Esophagus muscularis mucosa (tissue), 4 donors: ENCODE data around the gene ACP6. TPM values are rescaled to one million over a fixed set of nuclear protein-coding genes. Genes with fewer than 3 reads are reported as not detected.
A peak's percentile ranks its signal among the peaks of the same experiment; 100 is the strongest.
"Not testable (repeated sequence)": the region's sequence is repeated elsewhere in the genome, so short reads cannot be mapped to it uniquely, and the experiment has no call there.

Source experiments
- DNase-seq: peaks from one replicate; pipeline ENCODE4 v3.0.0-alpha.2; 2017; ENCODE audit errors: extremely low spot score
- H3K27ac ChIP-seq, 4 donors: fragments of 200-600 bp; sonication (generic); replicated peaks in 1 of 4; 1 replicate in 3 of 4; 2 replicates in 1 of 4; pipeline ENCODE4 v1.5.1; 2016 to 2019; ENCODE audit warnings: mild to moderate bottlenecking in 1 of 4
- H3K27me3 ChIP-seq, 4 donors: fragments of 200-600 bp; sonication (generic); one replicate each; pipeline versions ENCODE4 v1.5.1 to v1.6.0; 2016 to 2019
- H3K36me3 ChIP-seq, 4 donors: fragments of 200-600 bp; sonication (generic); one replicate each; pipeline ENCODE4 v1.5.1; 2016 to 2019
- H3K4me1 ChIP-seq, 4 donors: fragments of 200-600 bp; sonication (generic); one replicate each; pipeline ENCODE4 v1.5.1; 2016 to 2019
- H3K4me3 ChIP-seq, 4 donors: fragments of 200-600 bp; sonication (generic); 1 replicate in 2 of 4; 2 replicates in 2 of 4; pipeline ENCODE4 v1.5.1; 2016 to 2019; ENCODE audit warnings: mild to moderate bottlenecking in 4 of 4, moderate library complexity in 1 of 4
- H3K9me3 ChIP-seq, 4 donors: fragments of 200-600 bp; sonication (generic); 1 replicate in 3 of 4; 2 replicates in 1 of 4; pipeline ENCODE4 v1.5.1; 2016 to 2019
- EP300 ChIP-seq: sonication (generic); formaldehyde crosslinking; IDR thresholded peaks from one replicate; pipeline ENCODE4 v1.6.1; 2017; ENCODE audit warnings: antibody characterized with exemption
- POLR2A ChIP-seq: fragments of 450-650 bp; IDR thresholded peaks from one replicate; pipeline ENCODE4 v1.6.1; 2017; ENCODE audit warnings: antibody characterized with exemption, moderate library complexity, mild to moderate bottlenecking, low read depth
- POLR2AphosphoS5 ChIP-seq, 2 donors: sonication (generic); formaldehyde crosslinking; IDR thresholded peaks; one replicate each; pipeline ENCODE4 v1.6.1; 2017; ENCODE audit warnings: antibody characterized with exemption in 2 of 2
- WGBS: methylation state at CpG from one replicate; pipeline ENCODE4 v1.1.5; 2018; 5-methylcytosine and 5-hydroxymethylcytosine counted together
- intact Hi-C: fragments of 100-400 bp; cut with DNase I; formaldehyde crosslinking; loops from one replicate; pipeline ENCODE4 v1.15.1; 2023
- total RNA-seq, 4 donors: library from RNA; depleted of rRNA; stranded (reverse); fragments of >200 nt; gene quantifications; one replicate each; pipeline versions ENCODE4 v1.1.0 to v1.2.1, GENCODE V29; 2016
- TF ChIP-seq, protein P1 (sequence below), 3 experiments: fragments of 200-600 bp in 2 of 3; fragments of 450-650 bp in 1 of 3; sonication (generic) in 2 of 3; IDR thresholded peaks; one replicate each; pipeline ENCODE4 v1.5.1; 2017 to 2019; ENCODE audit warnings: antibody characterized with exemption in 3 of 3, mild to moderate bottlenecking in 2 of 3, moderate library complexity in 1 of 3

ACP6 gene
- total RNA-seq, 4 donors from 2014 or later = 6.5 to 21.5 (median 17.5) TPM

DNA sequence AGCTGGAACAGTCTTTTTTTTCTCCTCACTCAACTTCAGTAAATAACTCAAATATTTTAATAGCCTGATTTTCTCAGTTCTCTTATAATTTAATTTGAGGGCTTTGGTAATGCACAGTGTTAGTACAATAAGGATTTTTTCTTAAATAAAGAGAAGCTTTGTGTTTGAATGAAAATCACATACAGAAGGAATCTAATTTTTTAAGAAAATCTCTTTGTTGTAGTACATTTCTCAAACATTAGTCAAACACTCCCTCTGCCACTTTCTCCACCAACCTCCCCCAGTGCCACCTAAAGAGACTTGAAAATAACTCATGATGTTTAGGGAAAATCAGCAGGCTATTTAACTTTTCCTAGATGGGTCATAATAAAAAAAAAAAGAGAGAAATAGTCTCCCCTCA, 42.3 kb upstream of the ACP6 start:
- intact Hi-C loops = no loop called here
- H3K9me3 ChIP-seq = no peaks in the 10 kb centered on the region

DNA sequence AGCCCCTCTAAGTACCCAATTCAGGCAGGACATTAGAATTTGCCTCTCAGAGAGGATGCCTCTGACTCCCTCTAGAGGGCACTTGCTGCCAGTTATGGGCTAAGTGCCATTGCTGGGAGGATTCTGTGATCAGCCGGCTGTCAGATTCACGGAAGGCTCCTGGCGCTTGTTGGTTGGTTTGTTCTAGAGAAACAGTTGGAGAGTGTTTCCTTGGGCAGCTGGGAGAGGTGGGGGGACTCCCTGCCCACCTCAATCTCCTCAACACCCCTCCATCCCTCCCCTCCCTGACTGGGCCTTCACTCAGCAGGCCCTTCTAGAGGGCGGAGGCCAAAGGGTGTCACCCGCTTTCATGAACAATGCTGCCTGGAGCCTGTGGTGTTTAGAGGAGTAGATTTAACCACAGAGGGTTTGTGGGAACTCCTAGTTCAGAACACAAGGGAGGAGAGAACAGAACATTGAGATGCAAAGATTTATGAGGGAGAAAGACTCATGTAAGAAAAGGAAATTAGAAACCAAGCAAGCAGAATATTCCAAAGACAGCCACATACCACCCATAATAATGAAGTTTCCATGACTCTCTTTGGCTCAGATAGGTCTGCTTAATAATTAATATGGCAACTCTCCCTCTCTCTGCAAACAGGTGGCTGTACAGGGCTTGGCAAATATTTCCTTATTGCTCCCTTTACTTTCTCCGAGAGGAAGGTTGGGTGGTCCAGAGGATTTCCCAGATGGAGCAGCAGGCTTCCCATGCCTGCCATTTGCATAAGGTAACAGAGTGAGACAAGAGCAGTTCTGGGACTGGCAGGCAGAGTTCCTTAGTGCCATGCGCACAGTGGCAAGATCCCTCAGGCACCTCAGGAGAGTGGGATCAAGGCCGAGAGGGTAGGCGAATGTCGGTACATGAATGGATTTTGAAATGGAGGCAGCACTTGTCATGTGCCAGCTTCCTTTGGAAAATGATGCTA, 30.0 kb upstream of the ACP6 start:
- 66% methylated on average over 10 of the region's 10 CpGs for WGBS
- H3K4me3 ChIP-seq = peak overlapping the region in 1 of 4 donors; percentile 15
- no peaks in the 10 kb centered on the region for H3K27me3 ChIP-seq
- H3K36me3 ChIP-seq = no peaks in the 10 kb centered on the region
- TF ChIP-seq POLR2AphosphoS5 (IDR thresholded peaks at IDR 0.05) = no peak
- TF ChIP-seq, protein P1, sequence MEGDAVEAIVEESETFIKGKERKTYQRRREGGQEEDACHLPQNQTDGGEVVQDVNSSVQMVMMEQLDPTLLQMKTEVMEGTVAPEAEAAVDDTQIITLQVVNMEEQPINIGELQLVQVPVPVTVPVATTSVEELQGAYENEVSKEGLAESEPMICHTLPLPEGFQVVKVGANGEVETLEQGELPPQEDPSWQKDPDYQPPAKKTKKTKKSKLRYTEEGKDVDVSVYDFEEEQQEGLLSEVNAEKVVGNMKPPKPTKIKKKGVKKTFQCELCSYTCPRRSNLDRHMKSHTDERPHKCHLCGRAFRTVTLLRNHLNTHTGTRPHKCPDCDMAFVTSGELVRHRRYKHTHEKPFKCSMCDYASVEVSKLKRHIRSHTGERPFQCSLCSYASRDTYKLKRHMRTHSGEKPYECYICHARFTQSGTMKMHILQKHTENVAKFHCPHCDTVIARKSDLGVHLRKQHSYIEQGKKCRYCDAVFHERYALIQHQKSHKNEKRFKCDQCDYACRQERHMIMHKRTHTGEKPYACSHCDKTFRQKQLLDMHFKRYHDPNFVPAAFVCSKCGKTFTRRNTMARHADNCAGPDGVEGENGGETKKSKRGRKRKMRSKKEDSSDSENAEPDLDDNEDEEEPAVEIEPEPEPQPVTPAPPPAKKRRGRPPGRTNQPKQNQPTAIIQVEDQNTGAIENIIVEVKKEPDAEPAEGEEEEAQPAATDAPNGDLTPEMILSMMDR (IDR thresholded peaks at IDR 0.05) = peak; percentile 70 to 91 (median 71)
- no peak for TF ChIP-seq EP300
- TF ChIP-seq POLR2A = no peak
- peaks cover 0 to 8% (median 2%) of the 10 kb centered on the region in 4 donors for H3K4me1 ChIP-seq
- intact Hi-C loops = no loop called here
- DNase-seq = no peak
- no peaks in the 10 kb centered on the region for H3K9me3 ChIP-seq
- H3K27ac ChIP-seq = peak overlapping the region in 2 of 4 donors; percentile 23 to 31

More for the DNA sequence above, 42.3 kb upstream of the ACP6 start:
- Histone ChIP-seq H3K4me3 (no peak overlapping the region), H3K36me3 (no peaks in the 10 kb centered on the region), H3K27me3 (peaks cover 0 to 9% (median 0%) of the 10 kb centered on the region in 4 donors), H3K4me1 (no peaks in the 10 kb centered on the region), H3K27ac (no peak overlapping the region)
- no peak for DNase-seq
- TF ChIP-seq POLR2A = no peak
- TF ChIP-seq, protein P1 (IDR thresholded peaks at IDR 0.05) = no peak
- no peak for TF ChIP-seq POLR2AphosphoS5 (IDR thresholded peaks at IDR 0.05)
- no peak for TF ChIP-seq EP300

DNA sequence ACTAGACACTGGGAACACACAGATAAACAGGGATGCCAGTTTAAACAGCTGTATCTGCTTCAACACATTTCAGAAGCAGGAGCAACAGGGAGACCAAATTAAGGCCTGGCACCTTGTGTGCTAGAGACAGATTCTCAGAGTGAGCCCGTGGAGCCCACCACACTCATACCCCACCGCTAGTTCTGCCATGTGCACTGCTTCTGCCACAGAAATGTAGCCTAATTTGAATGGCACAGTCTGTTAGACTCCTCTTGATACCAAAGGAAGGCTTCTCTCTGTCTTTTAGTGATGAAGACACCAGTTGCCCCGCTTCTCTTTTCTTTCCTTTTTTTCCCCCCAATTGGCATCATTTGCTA, 29.3 kb upstream of the ACP6 start:
- no peaks in the 10 kb centered on the region for H3K9me3 ChIP-seq
- intact Hi-C loops = loop anchor here (10.0 kb wide), 1 partner anchor 55 kb away; no protein-coding TSS in a partner anchor
- no peak for TF ChIP-seq EP300
- TF ChIP-seq, protein P1 (IDR thresholded peaks at IDR 0.05) = no peak
- TF ChIP-seq POLR2AphosphoS5 (IDR thresholded peaks at IDR 0.05) = no peak
- no peak for TF ChIP-seq POLR2A
- peaks cover 0 to 4% (median 0%) of the 10 kb centered on the region in 4 donors for H3K27me3 ChIP-seq
- peaks cover 0 to 8% (median 2%) of the 10 kb centered on the region in 4 donors for H3K4me1 ChIP-seq
- WGBS = 67% methylated on average over 3 of the region's 3 CpGs
- no peak for DNase-seq
- no peak overlapping the region for H3K4me3 ChIP-seq
- H3K36me3 ChIP-seq = no peaks in the 10 kb centered on the region
- no peak overlapping the region for H3K27ac ChIP-seq

DNA sequence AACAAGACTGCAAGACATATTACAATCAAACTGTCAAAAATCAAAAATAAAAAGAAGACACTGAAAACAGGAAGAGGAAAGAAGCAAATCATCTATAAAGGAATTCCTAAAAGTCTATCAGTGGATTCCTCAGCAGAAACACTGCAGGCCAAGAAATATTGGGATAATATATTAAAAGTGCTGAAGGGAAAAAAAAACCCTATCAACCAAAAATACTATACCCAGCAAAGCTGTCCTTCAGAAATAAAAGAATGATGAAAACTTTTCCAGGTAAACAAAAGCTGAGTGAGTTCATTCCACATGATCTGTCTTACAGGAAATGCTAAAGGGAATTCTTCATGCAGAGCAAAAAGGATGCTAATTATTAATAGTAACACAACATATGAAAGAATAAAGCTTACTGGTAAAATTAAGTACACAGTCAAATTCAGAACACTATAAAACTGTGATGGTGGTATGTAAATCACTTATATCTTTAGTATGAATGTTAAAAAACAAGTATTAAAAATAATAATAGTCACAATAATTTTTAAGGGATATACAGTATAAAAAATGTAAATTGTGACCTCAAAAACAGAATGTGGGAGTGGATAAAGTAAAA, 12.9 kb upstream of the ACP6 start:
- intact Hi-C loops = no loop called here
- H3K4me3 ChIP-seq = no peak overlapping the region
- H3K27me3 ChIP-seq = no peaks in the 10 kb centered on the region
- no peak for DNase-seq
- H3K9me3 ChIP-seq = peaks cover 0 to 39% (median 11%) of the 10 kb centered on the region in 4 donors
- TF ChIP-seq POLR2A = no peak
- no peak overlapping the region for H3K27ac ChIP-seq
- no peaks in the 10 kb centered on the region for H3K4me1 ChIP-seq
- no peaks in the 10 kb centered on the region for H3K36me3 ChIP-seq

DNA sequence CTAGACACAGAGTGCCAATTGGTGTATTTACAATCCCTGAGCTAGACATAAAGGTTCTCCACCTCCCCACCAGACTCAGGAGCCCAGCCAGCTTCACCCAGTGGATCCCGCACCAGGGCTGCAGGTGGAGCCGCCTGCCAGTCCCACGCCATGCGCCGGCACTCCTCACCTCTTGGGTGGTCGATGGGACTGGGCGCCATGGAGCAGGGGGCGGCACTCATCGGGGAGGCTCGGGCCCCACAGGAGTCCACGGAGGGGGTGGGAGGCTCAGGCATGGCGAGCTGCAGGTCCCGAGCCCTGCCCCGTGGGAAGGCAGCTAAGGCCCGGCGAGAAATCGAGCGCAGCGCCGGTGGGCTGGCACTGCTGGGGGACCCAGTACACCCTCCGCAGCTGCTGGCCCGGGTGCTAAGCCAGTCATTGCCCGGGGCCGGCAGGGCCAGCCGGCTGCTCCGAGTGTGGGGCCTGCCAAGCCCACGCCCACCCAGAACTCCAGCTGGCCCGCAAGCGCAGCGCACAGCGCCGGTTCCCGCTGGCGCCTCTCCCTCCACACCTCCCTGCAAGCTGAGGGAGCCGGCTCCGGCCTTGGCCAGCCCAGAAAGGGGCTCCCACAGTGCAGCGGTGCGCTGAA, 10.4 kb upstream of the ACP6 start:
- intact Hi-C loops, H3K27ac ChIP-seq, H3K4me3 ChIP-seq, H3K27me3 ChIP-seq, DNase-seq, H3K36me3 ChIP-seq, H3K4me1 ChIP-seq: not testable (repeated sequence)
- WGBS = over 99% methylated on average over 21 of the region's 38 CpGs
- H3K9me3 ChIP-seq = peaks cover 0 to 44% (median 14%) of the 10 kb centered on the region in 4 donors

DNA sequence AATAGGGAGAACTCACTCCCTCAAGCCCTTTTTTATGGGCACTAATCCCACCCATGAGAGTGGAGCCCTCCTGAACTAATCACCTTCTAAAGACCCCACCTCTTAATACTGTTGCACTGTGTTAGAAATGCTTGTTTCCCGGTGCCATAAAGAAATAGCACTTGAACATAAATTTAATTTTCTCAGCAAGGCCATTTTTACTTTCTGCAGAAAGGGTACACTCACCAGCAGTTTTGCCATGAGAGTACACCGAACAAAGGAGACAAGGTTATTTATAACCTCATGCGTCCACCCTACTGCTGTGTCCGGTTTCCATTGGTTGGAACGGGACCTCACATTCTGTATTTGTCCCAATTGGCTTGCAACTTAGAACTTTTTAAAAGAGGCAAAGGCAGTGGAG, 7.4 kb upstream of the ACP6 start:
- peaks cover 0 to 26% (median 10%) of the 10 kb centered on the region in 4 donors for H3K9me3 ChIP-seq
- WGBS = 99% methylated on average over 5 of the region's 5 CpGs
- H3K27me3 ChIP-seq, H3K4me3 ChIP-seq, H3K36me3 ChIP-seq, DNase-seq, H3K4me1 ChIP-seq, H3K27ac ChIP-seq, intact Hi-C loops: not testable (repeated sequence)
